Mucosa of gallbladder (tissue), 1 donor: ENCODE measurements around the gene TBC1D1. TPM values are rescaled to one million over a fixed set of nuclear protein-coding genes. Genes with fewer than 3 reads are reported as not detected.

Experiments used
- total RNA-seq: library from RNA; stranded (reverse); gene quantifications from one replicate; pipeline ENCODE4 v1.2.1, GENCODE V29; 2021
- donor health status: DM: no; HTN: no; CAD: no.

TBC1D1 gene
- total RNA-seq, 1 donor from 2014 or later, result 159 TPM

Other genes starting within 250 kb of the TBC1D1 start
- gene RELL1, start 204.7 kb upstream of the TBC1D1 start, total RNA-seq, result 33.8 TPM
- 37.3 TPM for gene PGM2, start 64.4 kb upstream of the TBC1D1 start, total RNA-seq
- gene PTTG2, start 69.3 kb downstream of the TBC1D1 start, total RNA-seq, result 1.1 TPM